ENCODE results near the gene PXDN.

PXDN gene

DNA sequence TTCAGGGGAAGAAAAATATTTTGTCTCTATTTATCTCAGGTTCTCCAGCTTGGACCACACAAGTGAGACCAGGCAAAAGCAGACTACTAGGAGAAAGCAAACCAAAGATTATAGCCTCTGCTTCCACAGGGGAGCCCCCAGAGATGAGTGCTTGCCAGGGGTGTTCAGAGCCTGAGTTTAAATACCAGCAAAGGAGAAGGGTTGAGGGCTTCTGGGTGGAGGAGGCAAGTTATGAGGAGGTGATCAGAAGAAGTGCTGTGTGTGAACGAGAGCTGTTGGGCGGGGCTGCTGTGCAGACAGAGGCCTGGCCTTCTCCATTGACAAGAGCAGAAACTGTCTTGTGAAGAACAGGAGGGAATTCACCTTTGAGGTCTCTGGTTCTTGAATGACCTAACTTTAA, 32.8 kb upstream of the PXDN start (continued):
- TF ChIP-seq, protein P1, sequence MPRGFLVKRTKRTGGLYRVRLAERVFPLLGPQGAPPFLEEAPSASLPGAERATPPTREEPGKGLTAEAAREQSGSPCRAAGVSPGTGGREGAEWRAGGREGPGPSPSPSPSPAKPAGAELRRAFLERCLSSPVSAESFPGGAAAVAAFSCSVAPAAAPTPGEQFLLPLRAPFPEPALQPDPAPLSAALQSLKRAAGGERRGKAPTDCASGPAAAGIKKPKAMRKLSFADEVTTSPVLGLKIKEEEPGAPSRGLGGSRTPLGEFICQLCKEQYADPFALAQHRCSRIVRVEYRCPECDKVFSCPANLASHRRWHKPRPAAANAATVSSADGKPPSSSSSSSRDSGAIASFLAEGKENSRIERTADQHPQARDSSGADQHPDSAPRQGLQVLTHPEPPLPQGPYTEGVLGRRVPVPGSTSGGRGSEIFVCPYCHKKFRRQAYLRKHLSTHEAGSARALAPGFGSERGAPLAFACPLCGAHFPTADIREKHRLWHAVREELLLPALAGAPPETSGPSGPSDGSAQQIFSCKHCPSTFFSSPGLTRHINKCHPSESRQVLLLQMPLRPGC (tag by site-specific recombination; IDR thresholded peaks at IDR 0.05) = no peak
- no peak for TF ChIP-seq MZF1 (tag by site-specific recombination; IDR thresholded peaks at IDR 0.05; ENCODE audit: borderline replicate concordance)
- TF ChIP-seq GLI2 (tag by site-specific recombination; IDR thresholded peaks at IDR 0.05; ENCODE audit: borderline replicate concordance, low read depth) = no peak
- no peak for TF ChIP-seq HOXD13 (CRISPR knock-in tag; IDR thresholded peaks at IDR 0.05; ENCODE audit: borderline replicate concordance)
- no peak for TF ChIP-seq YY1 (tag by site-specific recombination; IDR thresholded peaks at IDR 0.05)
- TF ChIP-seq ZNF335 (tag by site-specific recombination; conservative IDR thresholded peaks at IDR 0.05) = no peak
- TF ChIP-seq ZNF140 (tag by site-specific recombination; IDR thresholded peaks at IDR 0.05) = no peak
- TF ChIP-seq, protein P2, sequence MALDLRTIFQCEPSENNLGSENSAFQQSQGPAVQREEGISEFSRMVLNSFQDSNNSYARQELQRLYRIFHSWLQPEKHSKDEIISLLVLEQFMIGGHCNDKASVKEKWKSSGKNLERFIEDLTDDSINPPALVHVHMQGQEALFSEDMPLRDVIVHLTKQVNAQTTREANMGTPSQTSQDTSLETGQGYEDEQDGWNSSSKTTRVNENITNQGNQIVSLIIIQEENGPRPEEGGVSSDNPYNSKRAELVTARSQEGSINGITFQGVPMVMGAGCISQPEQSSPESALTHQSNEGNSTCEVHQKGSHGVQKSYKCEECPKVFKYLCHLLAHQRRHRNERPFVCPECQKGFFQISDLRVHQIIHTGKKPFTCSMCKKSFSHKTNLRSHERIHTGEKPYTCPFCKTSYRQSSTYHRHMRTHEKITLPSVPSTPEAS (tag by site-specific recombination; IDR thresholded peaks at IDR 0.05) = no peak

DNA sequence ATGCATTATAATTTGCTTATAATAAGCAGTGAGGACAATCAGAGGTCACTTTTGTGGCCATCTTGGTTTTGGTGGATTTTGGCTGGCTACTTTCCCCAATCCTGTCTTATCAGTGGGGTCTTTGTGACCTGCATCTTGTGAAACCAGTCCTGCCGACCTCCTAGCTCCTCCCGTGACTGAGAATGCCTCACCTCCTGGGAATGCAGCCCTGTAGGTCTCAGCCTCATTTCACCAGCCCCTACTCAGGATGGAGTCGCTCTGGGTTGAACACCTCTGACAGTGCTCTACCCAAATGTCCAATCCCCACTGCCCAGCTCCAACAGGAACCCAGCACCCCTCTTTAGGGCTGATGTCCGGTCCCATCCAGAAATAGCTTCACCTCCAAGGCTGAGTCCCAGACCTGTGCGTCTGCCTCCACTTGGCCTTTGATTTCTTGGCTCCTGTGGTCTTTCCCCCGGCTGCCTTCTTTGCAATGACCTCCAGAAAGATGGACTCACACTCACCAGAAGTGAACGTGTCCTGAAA, 31.3 kb upstream of the PXDN start:
- no peak overlapping the region for H3K27ac ChIP-seq (ENCODE audit: extremely low read depth, low read depth, low read length)
- H3K4me1 ChIP-seq (ENCODE audit: control insufficient read depth, insufficient read depth, low read length) = no peaks in the 10 kb centered on the region
- H3K9me3 ChIP-seq (ENCODE audit: control insufficient read depth, insufficient read depth, low read depth, low read length) = no peaks in the 10 kb centered on the region
- CTCF ChIA-PET = interaction anchor here (0.7 to 1.2 kb wide), 2 partner anchors 9 to 38 kb away, joined by 3 read pairs; no protein-coding TSS in a partner anchor
- H3K36me3 ChIP-seq (ENCODE audit: control insufficient read depth in 2 of 2, insufficient read depth in 1 of 2, low read length in 2 of 2) = no peaks in the 10 kb centered on the region
- POLR2A ChIA-PET = no interaction called here
- TF ChIP-seq, protein P3, sequence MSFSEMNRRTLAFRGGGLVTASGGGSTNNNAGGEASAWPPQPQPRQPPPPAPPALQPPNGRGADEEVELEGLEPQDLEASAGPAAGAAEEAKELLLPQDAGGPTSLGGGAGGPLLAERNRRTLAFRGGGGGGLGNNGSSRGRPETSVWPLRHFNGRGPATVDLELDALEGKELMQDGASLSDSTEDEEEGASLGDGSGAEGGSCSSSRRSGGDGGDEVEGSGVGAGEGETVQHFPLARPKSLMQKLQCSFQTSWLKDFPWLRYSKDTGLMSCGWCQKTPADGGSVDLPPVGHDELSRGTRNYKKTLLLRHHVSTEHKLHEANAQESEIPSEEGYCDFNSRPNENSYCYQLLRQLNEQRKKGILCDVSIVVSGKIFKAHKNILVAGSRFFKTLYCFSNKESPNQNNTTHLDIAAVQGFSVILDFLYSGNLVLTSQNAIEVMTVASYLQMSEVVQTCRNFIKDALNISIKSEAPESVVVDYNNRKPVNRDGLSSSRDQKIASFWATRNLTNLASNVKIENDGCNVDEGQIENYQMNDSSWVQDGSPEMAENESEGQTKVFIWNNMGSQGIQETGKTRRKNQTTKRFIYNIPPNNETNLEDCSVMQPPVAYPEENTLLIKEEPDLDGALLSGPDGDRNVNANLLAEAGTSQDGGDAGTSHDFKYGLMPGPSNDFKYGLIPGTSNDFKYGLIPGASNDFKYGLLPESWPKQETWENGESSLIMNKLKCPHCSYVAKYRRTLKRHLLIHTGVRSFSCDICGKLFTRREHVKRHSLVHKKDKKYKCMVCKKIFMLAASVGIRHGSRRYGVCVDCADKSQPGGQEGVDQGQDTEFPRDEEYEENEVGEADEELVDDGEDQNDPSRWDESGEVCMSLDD (tag by site-specific recombination; IDR thresholded peaks at IDR 0.05) = no peak
- TF ChIP-seq PRDM1 (tag by site-specific recombination; IDR thresholded peaks at IDR 0.05) (no peak), SCRT1 (tag by site-specific recombination; IDR thresholded peaks at IDR 0.05; ENCODE audit: borderline replicate concordance) (no peak), GLIS1 (tag by site-specific recombination; IDR thresholded peaks at IDR 0.05) (no peak), ZNF501 (tag by site-specific recombination; IDR thresholded peaks at IDR 0.05) (no peak)
- H3K4me3 ChIP-seq (ENCODE audit: low read depth, low read length) = no peak overlapping the region

DNA sequence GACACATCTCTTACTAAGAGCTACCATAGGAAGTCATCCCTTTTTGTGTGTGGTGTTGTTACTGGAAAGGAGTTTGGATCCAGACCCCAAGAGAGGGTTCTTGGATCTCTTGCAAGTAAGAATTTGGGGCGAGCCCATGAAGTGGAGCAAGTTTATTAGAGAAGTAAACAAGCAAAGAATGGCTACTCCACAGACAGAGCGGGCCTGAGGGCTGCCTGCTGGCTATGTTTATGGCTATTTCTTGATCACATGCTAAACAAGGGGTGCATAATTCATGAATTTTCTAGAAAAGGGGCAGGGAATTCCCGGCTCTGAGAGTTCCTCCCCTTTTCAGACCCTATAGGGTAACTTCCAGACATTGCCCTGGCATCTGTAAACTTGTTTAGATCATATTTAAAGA, 30.6 kb upstream of the PXDN start:
- no peaks in the 10 kb centered on the region for H3K9me3 ChIP-seq (ENCODE audit: control insufficient read depth, insufficient read depth, low read depth, low read length)
- ChIA-PET POLR2A (no interaction called here), CTCF (interaction anchor here (1.5 kb wide), 1 partner anchor 42 kb away, joined by 3 read pairs; no protein-coding TSS in a partner anchor)
- H3K27ac ChIP-seq (ENCODE audit: extremely low read depth, low read depth, low read length) = no peak overlapping the region
- H3K4me1 ChIP-seq (ENCODE audit: control insufficient read depth, insufficient read depth, low read length) = no peaks in the 10 kb centered on the region
- TF ChIP-seq ZNF394 (tag by site-specific recombination; IDR thresholded peaks at IDR 0.05; ENCODE audit: borderline replicate concordance) = no peak
- H3K4me3 ChIP-seq (ENCODE audit: low read depth, low read length) = no peak overlapping the region
- no peaks in the 10 kb centered on the region for H3K36me3 ChIP-seq (ENCODE audit: control insufficient read depth in 2 of 2, insufficient read depth in 1 of 2, low read length in 2 of 2)

DNA sequence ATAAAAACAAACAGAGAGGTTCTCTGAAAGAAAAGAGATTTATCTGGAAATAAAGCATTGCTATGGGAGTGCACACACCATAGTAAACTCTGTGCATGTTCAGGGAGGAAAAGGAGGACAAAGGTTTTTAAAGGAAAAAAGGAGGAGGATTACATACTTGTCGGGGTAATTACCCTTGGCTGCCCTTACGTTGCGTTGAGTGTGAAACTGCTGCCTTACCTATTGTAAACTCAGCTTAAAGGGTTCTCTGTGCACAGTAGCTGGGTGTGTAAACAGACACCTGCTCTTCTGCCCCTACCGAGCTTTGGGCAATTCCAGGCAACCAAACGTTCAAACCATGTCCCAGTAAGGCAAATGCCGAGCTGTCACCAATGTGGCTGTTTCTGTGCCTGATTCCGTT, 29.6 kb upstream of the PXDN start:
- Histone ChIP-seq H3K36me3 (ENCODE audit: control insufficient read depth in 2 of 2, insufficient read depth in 1 of 2, low read length in 2 of 2) (no peaks in the 10 kb centered on the region), H3K4me3 (ENCODE audit: low read depth, low read length) (no peak overlapping the region), H3K9me3 (ENCODE audit: control insufficient read depth, insufficient read depth, low read depth, low read length) (no peaks in the 10 kb centered on the region), H3K4me1 (ENCODE audit: control insufficient read depth, insufficient read depth, low read length) (no peaks in the 10 kb centered on the region), H3K27ac (ENCODE audit: extremely low read depth, low read depth, low read length) (no peak overlapping the region)
- CTCF ChIA-PET = interaction anchor here (0.6 to 1.5 kb wide), 2 partner anchors 43 to 933 kb away, joined by 3 read pairs; no protein-coding TSS in a partner anchor
- POLR2A ChIA-PET = no interaction called here
- TF ChIP-seq, protein P4, sequence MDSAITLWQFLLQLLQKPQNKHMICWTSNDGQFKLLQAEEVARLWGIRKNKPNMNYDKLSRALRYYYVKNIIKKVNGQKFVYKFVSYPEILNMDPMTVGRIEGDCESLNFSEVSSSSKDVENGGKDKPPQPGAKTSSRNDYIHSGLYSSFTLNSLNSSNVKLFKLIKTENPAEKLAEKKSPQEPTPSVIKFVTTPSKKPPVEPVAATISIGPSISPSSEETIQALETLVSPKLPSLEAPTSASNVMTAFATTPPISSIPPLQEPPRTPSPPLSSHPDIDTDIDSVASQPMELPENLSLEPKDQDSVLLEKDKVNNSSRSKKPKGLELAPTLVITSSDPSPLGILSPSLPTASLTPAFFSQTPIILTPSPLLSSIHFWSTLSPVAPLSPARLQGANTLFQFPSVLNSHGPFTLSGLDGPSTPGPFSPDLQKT (IDR thresholded peaks at IDR 0.05; ENCODE audit: borderline replicate concordance, low read depth, low read length) = no peak
- TF ChIP-seq ZNF239 (tag by site-specific recombination; IDR thresholded peaks at IDR 0.05) (no peak), ZNF664 (tag by site-specific recombination; IDR thresholded peaks at IDR 0.05) (no peak)
- TF ChIP-seq, protein P5, sequence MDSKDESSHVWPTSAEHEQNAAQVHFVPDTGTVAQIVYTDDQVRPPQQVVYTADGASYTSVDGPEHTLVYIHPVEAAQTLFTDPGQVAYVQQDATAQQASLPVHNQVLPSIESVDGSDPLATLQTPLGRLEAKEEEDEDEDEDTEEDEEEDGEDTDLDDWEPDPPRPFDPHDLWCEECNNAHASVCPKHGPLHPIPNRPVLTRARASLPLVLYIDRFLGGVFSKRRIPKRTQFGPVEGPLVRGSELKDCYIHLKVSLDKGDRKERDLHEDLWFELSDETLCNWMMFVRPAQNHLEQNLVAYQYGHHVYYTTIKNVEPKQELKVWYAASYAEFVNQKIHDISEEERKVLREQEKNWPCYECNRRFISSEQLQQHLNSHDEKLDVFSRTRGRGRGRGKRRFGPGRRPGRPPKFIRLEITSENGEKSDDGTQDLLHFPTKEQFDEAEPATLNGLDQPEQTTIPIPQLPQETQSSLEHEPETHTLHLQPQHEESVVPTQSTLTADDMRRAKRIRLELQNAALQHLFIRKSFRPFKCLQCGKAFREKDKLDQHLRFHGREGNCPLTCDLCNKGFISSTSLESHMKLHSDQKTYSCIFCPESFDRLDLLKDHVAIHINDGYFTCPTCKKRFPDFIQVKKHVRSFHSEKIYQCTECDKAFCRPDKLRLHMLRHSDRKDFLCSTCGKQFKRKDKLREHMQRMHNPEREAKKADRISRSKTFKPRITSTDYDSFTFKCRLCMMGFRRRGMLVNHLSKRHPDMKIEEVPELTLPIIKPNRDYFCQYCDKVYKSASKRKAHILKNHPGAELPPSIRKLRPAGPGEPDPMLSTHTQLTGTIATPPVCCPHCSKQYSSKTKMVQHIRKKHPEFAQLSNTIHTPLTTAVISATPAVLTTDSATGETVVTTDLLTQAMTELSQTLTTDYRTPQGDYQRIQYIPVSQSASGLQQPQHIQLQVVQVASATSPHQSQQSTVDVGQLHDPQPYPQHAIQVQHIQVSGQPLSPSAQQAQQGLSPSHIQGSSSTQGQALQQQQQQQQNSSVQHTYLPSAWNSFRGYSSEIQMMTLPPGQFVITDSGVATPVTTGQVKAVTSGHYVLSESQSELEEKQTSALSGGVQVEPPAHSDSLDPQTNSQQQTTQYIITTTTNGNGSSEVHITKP (tag by site-specific recombination; IDR thresholded peaks at IDR 0.05) = no peak

Measured in HEK293 (cell line).